H9 (cell line): Measurements from ENCODE around the gene LPP. TPM values are rescaled to one million over a fixed set of nuclear protein-coding genes. Genes with fewer than 3 reads are reported as not detected.

ENCODE experiments used
- DNase-seq: peaks from one replicate; pipeline ENCODE4 v3.0.0-alpha.2; 2017
- H2AFZ ChIP-seq: one replicate; pipeline ENCODE4 v1.6.1; 2013; ENCODE audit warnings: mild to moderate bottlenecking, low read length, control low read depth, moderate library complexity
- H2AK5ac ChIP-seq: 2 replicates; pipeline ENCODE4 v1.6.1; 2013; ENCODE audit warnings: low read length, control low read depth, mixed read lengths; ENCODE audit not compliant: insufficient read length
- H2BK120ac ChIP-seq: one replicate; pipeline ENCODE4 v1.6.1; 2013; ENCODE audit warnings: low read depth, mild to moderate bottlenecking, low read length, control low read depth, inconsistent platforms; ENCODE audit not compliant: poor library complexity, severe bottlenecking
- H2BK12ac ChIP-seq: 2 replicates; pipeline ENCODE4 v1.6.1; 2013; ENCODE audit warnings: low read length, control low read depth, mixed read lengths, low read depth; ENCODE audit not compliant: insufficient read length
- H2BK15ac ChIP-seq: 2 replicates; pipeline ENCODE4 v1.6.1; 2013; ENCODE audit warnings: low read depth, low read length, control low read depth
- H2BK20ac ChIP-seq: one replicate; pipeline ENCODE4 v1.6.1; 2013; ENCODE audit warnings: low read depth, mild to moderate bottlenecking, low read length, control low read depth, inconsistent platforms; ENCODE audit not compliant: poor library complexity, severe bottlenecking
- H2BK5ac ChIP-seq: 2 replicates; pipeline ENCODE4 v1.6.1; 2013; ENCODE audit warnings: low read length, control low read depth, mixed read lengths; ENCODE audit not compliant: insufficient read length
- H3K14ac ChIP-seq: 2 replicates; pipeline ENCODE4 v1.6.1; 2013; ENCODE audit warnings: low read length, control low read depth; ENCODE audit not compliant: insufficient read depth
- H3K18ac ChIP-seq: 2 replicates; pipeline ENCODE4 v1.6.1; 2013; ENCODE audit warnings: low read depth, mild to moderate bottlenecking, mixed read lengths, low read length, control low read depth; ENCODE audit not compliant: insufficient read length
- H3K23ac ChIP-seq: 2 replicates; pipeline ENCODE4 v1.6.1; 2013; ENCODE audit warnings: low read length, control low read depth, mixed read lengths, low read depth; ENCODE audit not compliant: insufficient read length
- H3K23me2 ChIP-seq: 2 replicates; pipeline ENCODE4 v1.6.1; 2013; ENCODE audit warnings: low read depth, mild to moderate bottlenecking, mixed read lengths, low read length, control low read depth; ENCODE audit not compliant: insufficient read length, poor library complexity, severe bottlenecking
- H3K27ac ChIP-seq: 2 replicates; pipeline ENCODE4 v1.5.1; 2013; ENCODE audit warnings: low read length, control low read depth, mixed read lengths, low read depth; ENCODE audit not compliant: insufficient read length
- H3K27me3 ChIP-seq: 2 replicates; pipeline ENCODE4 v1.6.1; 2013; ENCODE audit warnings: low read length, control low read depth, inconsistent platforms; ENCODE audit not compliant: insufficient read depth
- H3K4ac ChIP-seq: 2 replicates; pipeline ENCODE4 v1.6.1; 2013; ENCODE audit warnings: low read depth, mild to moderate bottlenecking, control low read depth, inconsistent platforms, low read length, moderate library complexity
- H3K4me1 ChIP-seq: 2 replicates; pipeline ENCODE4 v1.6.1; 2013; ENCODE audit warnings: low read length, control low read depth, inconsistent platforms; ENCODE audit not compliant: insufficient read depth
- H3K4me2 ChIP-seq: 2 replicates; pipeline ENCODE4 v1.6.1; 2013; ENCODE audit warnings: low read length, control low read depth, mixed read lengths; ENCODE audit not compliant: insufficient read length, insufficient read depth
- H3K56ac ChIP-seq: 2 replicates; pipeline ENCODE4 v1.6.1; 2013; ENCODE audit warnings: low read depth, mild to moderate bottlenecking, mixed read lengths, low read length, control low read depth; ENCODE audit not compliant: insufficient read length
- H3K79me1 ChIP-seq: 2 replicates; pipeline ENCODE4 v1.6.1; 2013; ENCODE audit warnings: low read depth, mild to moderate bottlenecking, moderate library complexity, low read length, control low read depth, inconsistent platforms; ENCODE audit not compliant: insufficient read depth, poor library complexity, severe bottlenecking
- H3K79me2 ChIP-seq: 2 replicates; pipeline ENCODE4 v1.6.1; 2013; ENCODE audit warnings: low read length, control low read depth, inconsistent platforms; ENCODE audit not compliant: insufficient read depth
- H3K9ac ChIP-seq: 2 replicates; pipeline ENCODE4 v1.6.1; 2013; ENCODE audit warnings: low read length, control low read depth, mixed read lengths; ENCODE audit not compliant: insufficient read length; ENCODE audit errors: extremely low read depth
- H3K9me3 ChIP-seq: one replicate; pipeline ENCODE4 v1.6.1; 2013; ENCODE audit warnings: low read depth, low read length, inconsistent platforms; ENCODE audit not compliant: control insufficient read depth
- H3T11ph ChIP-seq: one replicate; pipeline ENCODE4 v1.6.1; 2013; ENCODE audit warnings: mild to moderate bottlenecking, low read length, control low read depth, inconsistent platforms
- H4K20me1 ChIP-seq: one replicate; pipeline ENCODE4 v1.6.1; 2013; ENCODE audit not compliant: control insufficient read depth, insufficient read length, insufficient read depth
- H4K5ac ChIP-seq: 2 replicates; pipeline ENCODE4 v1.6.1; 2013; ENCODE audit warnings: low read depth, mild to moderate bottlenecking, mixed read lengths, low read length, control low read depth; ENCODE audit not compliant: insufficient read length
- H4K8ac ChIP-seq: replicated peaks from 2 replicates; pipeline ENCODE4 v1.6.1; 2013; ENCODE audit warnings: low read length, control low read depth, mixed read lengths, low read depth; ENCODE audit not compliant: insufficient read length
- H4K91ac ChIP-seq: 2 replicates; pipeline ENCODE4 v1.6.1; 2013; ENCODE audit warnings: low read depth, mild to moderate bottlenecking, moderate library complexity, mixed read lengths, low read length, control low read depth; ENCODE audit not compliant: insufficient read length
- H3K27ac Mint-ChIP-seq, 3 experiments: 2 replicates in 2 of 3; 3 replicates in 1 of 3; pipeline ENCODE4 v1.8.0; 2020 to 2021; ENCODE audit warnings: mixed read lengths in 3 of 3, mild to moderate bottlenecking in 1 of 3, moderate library complexity in 1 of 3
- H3K27me3 Mint-ChIP-seq: 2 replicates; pipeline ENCODE4 v1.8.0; 2021; ENCODE audit warnings: low read depth, mild to moderate bottlenecking, moderate library complexity, mixed read lengths
- H3K36me3 Mint-ChIP-seq, 3 experiments: 2 replicates in 2 of 3; 3 replicates in 1 of 3; pipeline ENCODE4 v1.8.0; 2020 to 2021; ENCODE audit warnings: low read depth in 3 of 3, mixed read lengths in 3 of 3; ENCODE audit not compliant: insufficient read depth in 1 of 3
- H3K4me1 Mint-ChIP-seq, 2 experiments: 2 replicates each; pipeline ENCODE4 v1.8.0; 2020; ENCODE audit warnings: mixed read lengths in 2 of 2
- H3K4me3 Mint-ChIP-seq, 2 experiments: 2 replicates in 1 of 2; 3 replicates in 1 of 2; pipeline ENCODE4 v1.8.0; 2020 to 2021; ENCODE audit warnings: mild to moderate bottlenecking in 2 of 2, mixed read lengths in 2 of 2, moderate library complexity in 1 of 2
- H3K9me3 Mint-ChIP-seq, 2 experiments: 2 replicates in 1 of 2; 3 replicates in 1 of 2; pipeline ENCODE4 v1.8.0; 2020; ENCODE audit warnings: mild to moderate bottlenecking in 2 of 2, mixed read lengths in 2 of 2, moderate library complexity in 1 of 2
- CTCF ChIP-seq: fragments of 200-600 bp; sonication (generic); conservative IDR thresholded peaks from 3 replicates; pipeline ENCODE4 v1.8.0; 2021; ENCODE audit warnings: antibody characterized with exemption, mild to moderate bottlenecking
- WGBS: extraction: QIAGEN DNeasy Blood & Tissue Kit; methylation state at CpG from one replicate; pipeline ENCODE4 v1.1.7; 2013; ENCODE audit warnings: missing lambda C conversion rate, low lambda C conversion rate, mixed read lengths; ENCODE audit not compliant: insufficient read length; ENCODE audit errors: extremely low coverage; 5-methylcytosine and 5-hydroxymethylcytosine counted together
- total RNA-seq: library from RNA; stranded (reverse); gene quantifications from 2 replicates; pipeline ENCODE4 v1.2.1, GENCODE V29; 2021

Gene LPP
- total RNA-seq, 1 experiment from 2014 or later, result 64.6 TPM

GRCh38 chr3:188198760-188199327 is 44.9 kb downstream of the LPP start:
- Histone ChIP-seq H2AK5ac (no peak overlapping the region), H3K79me2 (peaks cover 1% of the 10 kb centered on the region; the same call in 1 of the 2 replicates), H4K20me1 (no peaks in the 10 kb centered on the region), H3K79me1 (no peaks in the 10 kb centered on the region), H3K18ac (no peak overlapping the region), H3K27me3 (no peaks in the 10 kb centered on the region), H3K23ac (no peak overlapping the region), H2BK12ac (no peak overlapping the region), H2BK120ac (no peak overlapping the region), H4K5ac (no peak overlapping the region), H4K8ac (no peak overlapping the region), H2BK20ac (no peak overlapping the region), H2AFZ (no peak overlapping the region), H3K23me2 (no peaks in the 10 kb centered on the region), H3K4me1 (peaks cover 9% of the 10 kb centered on the region; the same call in 1 of the 2 replicates), H3K4me2 (no peak overlapping the region), H3T11ph (no peak overlapping the region), H3K56ac (no peak overlapping the region), H3K4ac (no peak overlapping the region), H3K9me3 (no peaks in the 10 kb centered on the region), H2BK15ac (no peak overlapping the region), H4K91ac (no peak overlapping the region), H3K27ac (no peak overlapping the region), H3K9ac (no peak overlapping the region), H3K14ac (no peak overlapping the region), H2BK5ac (no peak overlapping the region)
- WGBS, result no CpG with 5 or more reads among the region's 9 CpGs
- no peak for TF ChIP-seq CTCF
- H3K4me3 Mint-ChIP-seq, result no peak overlapping the region; a peak in 1 of 5 replicates
- no peaks in the 10 kb centered on the region for H3K27me3 Mint-ChIP-seq
- H3K4me1 Mint-ChIP-seq, result peaks cover 22 to 28% of the 10 kb centered on the region in 2 experiments
- H3K27ac Mint-ChIP-seq, result no peak overlapping the region; a peak in 2 of 7 replicates
- H3K36me3 Mint-ChIP-seq, result no peaks in the 10 kb centered on the region; a peak in 1 of 7 replicates
- H3K9me3 Mint-ChIP-seq, result no peaks in the 10 kb centered on the region; a peak in 1 of 5 replicates
- DNase-seq, result no peak
